ENCODE measurements around the gene RB1.

DNA sequence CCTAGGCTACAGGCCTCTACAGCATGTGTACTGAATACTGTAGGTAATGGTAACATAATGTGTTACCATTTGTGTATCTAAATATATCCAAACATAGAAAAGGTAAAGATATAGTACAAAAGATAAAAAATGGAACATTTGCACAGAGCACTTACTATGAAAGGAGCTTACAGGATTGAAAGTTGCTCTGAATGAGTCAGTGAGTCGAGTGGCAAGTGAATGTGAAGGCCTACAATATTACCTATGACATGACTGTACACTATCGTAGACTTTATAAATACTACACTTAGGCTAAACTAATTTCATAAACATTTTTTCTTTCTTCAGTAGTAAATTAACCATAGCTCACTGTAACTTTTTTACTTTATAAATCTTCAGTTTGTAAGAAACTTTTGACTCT, 74.3 kb downstream of the RB1 start:
- TF ChIP-seq, protein P1, sequence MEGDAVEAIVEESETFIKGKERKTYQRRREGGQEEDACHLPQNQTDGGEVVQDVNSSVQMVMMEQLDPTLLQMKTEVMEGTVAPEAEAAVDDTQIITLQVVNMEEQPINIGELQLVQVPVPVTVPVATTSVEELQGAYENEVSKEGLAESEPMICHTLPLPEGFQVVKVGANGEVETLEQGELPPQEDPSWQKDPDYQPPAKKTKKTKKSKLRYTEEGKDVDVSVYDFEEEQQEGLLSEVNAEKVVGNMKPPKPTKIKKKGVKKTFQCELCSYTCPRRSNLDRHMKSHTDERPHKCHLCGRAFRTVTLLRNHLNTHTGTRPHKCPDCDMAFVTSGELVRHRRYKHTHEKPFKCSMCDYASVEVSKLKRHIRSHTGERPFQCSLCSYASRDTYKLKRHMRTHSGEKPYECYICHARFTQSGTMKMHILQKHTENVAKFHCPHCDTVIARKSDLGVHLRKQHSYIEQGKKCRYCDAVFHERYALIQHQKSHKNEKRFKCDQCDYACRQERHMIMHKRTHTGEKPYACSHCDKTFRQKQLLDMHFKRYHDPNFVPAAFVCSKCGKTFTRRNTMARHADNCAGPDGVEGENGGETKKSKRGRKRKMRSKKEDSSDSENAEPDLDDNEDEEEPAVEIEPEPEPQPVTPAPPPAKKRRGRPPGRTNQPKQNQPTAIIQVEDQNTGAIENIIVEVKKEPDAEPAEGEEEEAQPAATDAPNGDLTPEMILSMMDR (IDR thresholded peaks at IDR 0.05; ENCODE audit: extremely low read depth in 1 of 2, insufficient read depth in 1 of 2, low read depth in 1 of 2, low read length in 2 of 2): no peak
- no peak for TF ChIP-seq GATA2 (IDR thresholded peaks at IDR 0.05; ENCODE audit: insufficient read depth, insufficient read length, low read depth, low read length)
- no peak for TF ChIP-seq POLR2A (IDR thresholded peaks at IDR 0.05; ENCODE audit: low read depth, low read length)
- no peak for TF ChIP-seq JUN (IDR thresholded peaks at IDR 0.05; ENCODE audit: borderline replicate concordance, insufficient read depth, insufficient read length, low read depth)
- TF ChIP-seq FOS (IDR thresholded peaks at IDR 0.05; ENCODE audit: borderline replicate concordance, insufficient read depth, low read length): no peak
- no peak for TF ChIP-seq EZH2 (IDR thresholded peaks at IDR 0.05; ENCODE audit: borderline replicate concordance, low read depth, low read length, severe bottlenecking)

Measured in endothelial cell of umbilical vein (primary cell).